Measurements from ENCODE around the gene RYR1. TPM values are rescaled to one million over a fixed set of nuclear protein-coding genes. Genes with fewer than 3 reads are reported as not detected.
A peak's percentile ranks its signal among the peaks of the same experiment; 100 is the strongest.

Gene RYR1
- total and polyA plus RNA-seq, 10 of the 15 experiments (the other 5 are each of a cell fraction or from before 2014, with no cell fraction given): under 0.01 to 0.32 (median 0.07) TPM; not detected in 1

- DNase-seq (ENCODE audit: low read depth, low spot score) (no peak), ATAC-seq (peak; percentile 57), FAIRE-seq (no peak)
- ChIA-PET SMC1A (ENCODE audit: uncharacterized antibody, unreplicated experiment) (interaction anchor here (1.2 kb wide), 1 partner anchor 50 kb away, joined by 3 read pairs; the partner anchor contains the start of gene FAM98C), POLR2A (no interaction called here), CTCF (no interaction called here), RAD21 (ENCODE audit: unreplicated experiment) (no interaction called here)
- WGBS (ENCODE audit: insufficient coverage, insufficient replicate concordance, low lambda C conversion rate, missing lambda C conversion rate): 72% methylated on average over 25 of the region's 45 CpGs
- Histone ChIP-seq H4K20me1 (ENCODE audit: control insufficient read depth, insufficient read depth) (no peaks in the 10 kb centered on the region), H3K4me1 (ENCODE audit: control insufficient read depth, insufficient read depth, low read length) (no peaks in the 10 kb centered on the region), H3K27me3 (replicated peaks in 1 of 2; ENCODE audit: control insufficient read depth in 2 of 2, insufficient read depth in 2 of 2, low read length in 1 of 2) (no peaks in the 10 kb centered on the region), H2AFZ (ENCODE audit: control insufficient read depth, low read depth, low read length) (no peak overlapping the region), H3K36me3 (ENCODE audit: control insufficient read depth in 2 of 2, insufficient read depth in 2 of 2, low read length in 1 of 2) (no peaks in the 10 kb centered on the region), H3K9me3 (replicated peaks; ENCODE audit: control insufficient read depth, insufficient read depth, low read length) (no peaks in the 10 kb centered on the region), H3K4me2 (ENCODE audit: control insufficient read depth, insufficient read depth) (no peak overlapping the region), H3K79me2 (ENCODE audit: control insufficient read depth, insufficient read depth, low read length) (no peaks in the 10 kb centered on the region), H3K27ac (ENCODE audit: control insufficient read depth, insufficient read depth) (no peak overlapping the region), H3K4me3 (no peak overlapping the region), H3K9ac (ENCODE audit: control insufficient read depth, insufficient read depth, low read length) (no peak overlapping the region)
- TF ChIP-seq NR2C1 (IDR thresholded peaks at IDR 0.05): peak; percentile 9; the same call in 1 of the 2 replicates
- no peak for TF ChIP-seq RFX5 (IDR thresholded peaks at IDR 0.05; ENCODE audit: low read depth, low read length)
- no peak for TF ChIP-seq SMARCA5 (IDR thresholded peaks at IDR 0.05)
- TF ChIP-seq SP1 (IDR thresholded peaks at IDR 0.05; ENCODE audit: low read depth, low read length): no peak
- no peak for TF ChIP-seq TCF3 (IDR thresholded peaks at IDR 0.05; ENCODE audit: borderline replicate concordance, insufficient read depth, low read depth, low read length)
- no peak for TF ChIP-seq USF2 (IDR thresholded peaks at IDR 0.05; ENCODE audit: borderline replicate concordance, low read depth, low read length)
- TF ChIP-seq EZH2 (IDR thresholded peaks at IDR 0.05; ENCODE audit: borderline replicate concordance, control insufficient read depth, low read depth, low read length): no peak
- no TSS peak for BruUV-seq (replicated peaks)
- intact Hi-C loops (cut with micrococcal nuclease; ENCODE audit: unreplicated experiment): no loop called here
- in situ Hi-C loops (cut with MboI): no loop called here
Measured at GRCh38 chr19:38452430-38453366, 19.2 kb downstream of the RYR1 start.
